ENCODE measurements around the gene SHISA9.

Gene SHISA9

DNA sequence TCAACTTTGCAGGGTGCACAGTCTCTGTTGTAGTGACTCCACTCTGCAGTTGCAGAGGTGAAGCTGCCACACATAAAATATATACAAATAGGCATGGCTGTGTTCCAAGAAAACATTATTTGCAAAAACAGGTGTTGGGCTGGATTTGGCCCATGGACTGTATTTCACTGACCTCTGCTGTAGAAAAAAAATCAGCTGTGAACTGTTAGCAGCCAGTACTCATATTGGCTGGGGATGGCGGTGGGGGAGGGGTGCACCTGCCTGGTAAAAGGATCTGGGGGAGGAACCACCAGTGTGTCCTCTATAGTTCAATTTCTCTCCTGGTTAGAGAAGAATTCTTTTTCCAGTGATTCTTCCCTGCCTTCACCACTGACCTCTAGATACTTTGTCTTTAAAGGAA is 50.0 kb downstream of the SHISA9 start:
- no peaks in the 10 kb centered on the region for H3K36me3 ChIP-seq (ENCODE audit: insufficient read depth, low read length)
- H3K4me3 ChIP-seq (ENCODE audit: low read length, poor library complexity, severe bottlenecking), result no peak overlapping the region
- no peak overlapping the region for H2AFZ ChIP-seq (ENCODE audit: low read length)
- no peaks in the 10 kb centered on the region for H3F3A ChIP-seq (ENCODE audit: low read depth)
- no peaks in the 10 kb centered on the region for H3K9me2 ChIP-seq (replicated peaks; ENCODE audit: low read depth, low read length)
- H3K4me2 ChIP-seq (ENCODE audit: low read depth, low read length, poor library complexity, severe bottlenecking), result no peak overlapping the region
- no peaks in the 10 kb centered on the region for H3K27me3 ChIP-seq (ENCODE audit: insufficient read depth, low read length, poor library complexity, severe bottlenecking)
- no peaks in the 10 kb centered on the region for H4K20me1 ChIP-seq (ENCODE audit: insufficient read depth, low read length, poor library complexity, severe bottlenecking)
- no peaks in the 10 kb centered on the region for H3K4me1 ChIP-seq (ENCODE audit: insufficient read depth, low read length, poor library complexity, severe bottlenecking)
- no peaks in the 10 kb centered on the region for H3K9me3 ChIP-seq (ENCODE audit: insufficient read depth, low read depth, low read length)
- H3K9ac ChIP-seq (ENCODE audit: low read depth, low read length, poor library complexity, severe bottlenecking), result no peak overlapping the region
- TF ChIP-seq EZH2phosphoT487 (IDR thresholded peaks at IDR 0.05; ENCODE audit: borderline replicate concordance) (no peak), CTCF (conservative IDR thresholded peaks at IDR 0.05; ENCODE audit: low read length) (no peak)
- H3K79me2 ChIP-seq (ENCODE audit: insufficient read depth, low read length), result no peaks in the 10 kb centered on the region

- Histone ChIP-seq H3F3A (ENCODE audit: low read depth) (no peaks in the 10 kb centered on the region), H3K79me2 (ENCODE audit: insufficient read depth, low read length) (no peaks in the 10 kb centered on the region), H3K36me3 (ENCODE audit: insufficient read depth, low read length) (no peaks in the 10 kb centered on the region), H3K4me3 (ENCODE audit: low read length, poor library complexity, severe bottlenecking) (no peak overlapping the region), H3K9me2 (replicated peaks; ENCODE audit: low read depth, low read length) (no peaks in the 10 kb centered on the region), H3K9me3 (ENCODE audit: insufficient read depth, low read depth, low read length) (no peaks in the 10 kb centered on the region), H3K27me3 (ENCODE audit: insufficient read depth, low read length, poor library complexity, severe bottlenecking) (no peaks in the 10 kb centered on the region), H3K4me2 (ENCODE audit: low read depth, low read length, poor library complexity, severe bottlenecking) (no peak overlapping the region), H3K9ac (ENCODE audit: low read depth, low read length, poor library complexity, severe bottlenecking) (no peak overlapping the region), H2AFZ (ENCODE audit: low read length) (no peak overlapping the region), H3K4me1 (ENCODE audit: insufficient read depth, low read length, poor library complexity, severe bottlenecking) (no peaks in the 10 kb centered on the region), H4K20me1 (ENCODE audit: insufficient read depth, low read length, poor library complexity, severe bottlenecking) (no peaks in the 10 kb centered on the region)
- TF ChIP-seq CTCF (conservative IDR thresholded peaks at IDR 0.05; ENCODE audit: low read length), result no peak
- no peak for TF ChIP-seq EZH2phosphoT487 (IDR thresholded peaks at IDR 0.05; ENCODE audit: borderline replicate concordance)
Measured at GRCh38 chr16:12951976-12952375, 50.6 kb downstream of the SHISA9 start.

DNA sequence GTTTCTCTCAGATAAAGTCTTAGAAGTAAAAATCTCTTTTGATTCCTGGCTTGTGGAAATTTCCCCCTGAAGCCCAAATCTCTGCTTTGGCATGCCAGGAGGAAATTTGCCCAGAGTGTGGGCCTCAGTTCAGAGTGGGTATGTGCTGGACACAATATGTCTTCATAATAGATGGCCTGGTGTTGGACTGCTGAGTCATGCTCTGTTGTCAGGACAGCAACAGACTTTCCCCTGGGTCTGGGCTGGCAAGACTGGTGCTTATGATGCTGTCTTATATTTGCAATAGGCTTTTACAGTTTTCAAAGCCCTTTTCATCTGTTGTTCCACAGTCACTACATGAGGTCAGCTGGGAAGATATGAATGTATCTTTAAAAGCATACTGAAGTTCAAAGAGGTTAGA is 57.0 kb downstream of the SHISA9 start:
- no peaks in the 10 kb centered on the region for H3K4me1 ChIP-seq (ENCODE audit: insufficient read depth, low read length, poor library complexity, severe bottlenecking)
- H2AFZ ChIP-seq (ENCODE audit: low read length), result no peak overlapping the region
- H3K79me2 ChIP-seq (ENCODE audit: insufficient read depth, low read length), result no peaks in the 10 kb centered on the region
- no peak overlapping the region for H3K4me3 ChIP-seq (ENCODE audit: low read length, poor library complexity, severe bottlenecking)
- H3K9me3 ChIP-seq (ENCODE audit: insufficient read depth, low read depth, low read length), result no peaks in the 10 kb centered on the region
- no peak overlapping the region for H3K4me2 ChIP-seq (ENCODE audit: low read depth, low read length, poor library complexity, severe bottlenecking)
- H3K36me3 ChIP-seq (ENCODE audit: insufficient read depth, low read length), result no peaks in the 10 kb centered on the region
- no peak overlapping the region for H3K9ac ChIP-seq (ENCODE audit: low read depth, low read length, poor library complexity, severe bottlenecking)
- no peaks in the 10 kb centered on the region for H3F3A ChIP-seq (ENCODE audit: low read depth)
- H4K20me1 ChIP-seq (ENCODE audit: insufficient read depth, low read length, poor library complexity, severe bottlenecking), result no peaks in the 10 kb centered on the region
- no peaks in the 10 kb centered on the region for H3K9me2 ChIP-seq (replicated peaks; ENCODE audit: low read depth, low read length)
- TF ChIP-seq EZH2phosphoT487 (IDR thresholded peaks at IDR 0.05; ENCODE audit: borderline replicate concordance) (no peak), CTCF (conservative IDR thresholded peaks at IDR 0.05; ENCODE audit: low read length) (no peak)
- H3K27me3 ChIP-seq (ENCODE audit: insufficient read depth, low read length, poor library complexity, severe bottlenecking), result no peaks in the 10 kb centered on the region

Measured in Loucy (cell line).